ENCODE data around the gene PTER.

DNA sequence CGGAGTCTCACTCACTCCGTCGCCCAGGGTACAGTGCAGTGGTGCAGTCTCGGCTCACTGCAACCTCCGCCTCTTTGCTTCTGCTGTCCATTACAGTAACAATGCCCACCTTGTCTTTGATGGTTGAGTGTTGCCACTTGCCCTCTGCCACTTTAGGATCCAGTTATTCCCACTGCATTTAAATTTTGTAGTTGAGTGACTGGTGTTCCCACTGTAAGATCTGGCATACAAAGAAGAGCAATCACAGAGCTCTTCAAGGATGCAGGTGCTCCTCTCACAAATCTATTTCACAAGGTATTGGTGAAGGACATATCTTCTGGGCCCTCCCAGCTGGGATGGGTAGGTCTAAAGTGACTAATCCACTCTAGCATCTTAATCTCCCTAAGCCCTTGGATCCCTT is 12.6 kb downstream of the PTER start:
- TF ChIP-seq MAFK (IDR thresholded peaks at IDR 0.05; ENCODE audit: low read depth, low read length) (no peak), CEBPB (IDR thresholded peaks at IDR 0.05; ENCODE audit: low read depth, low read length) (no peak), POLR2A (IDR thresholded peaks at IDR 0.05; ENCODE audit: low read depth, low read length) (no peak), MAZ (IDR thresholded peaks at IDR 0.05; ENCODE audit: borderline replicate concordance, low read depth, low read length) (no peak), RCOR1 (IDR thresholded peaks at IDR 0.05; ENCODE audit: insufficient replicate concordance, low read length) (no peak), RAD21 (IDR thresholded peaks at IDR 0.05; ENCODE audit: low read length) (no peak), BHLHE40 (IDR thresholded peaks at IDR 0.05; ENCODE audit: low read depth, low read length) (no peak)
- TF ChIP-seq, protein P1, sequence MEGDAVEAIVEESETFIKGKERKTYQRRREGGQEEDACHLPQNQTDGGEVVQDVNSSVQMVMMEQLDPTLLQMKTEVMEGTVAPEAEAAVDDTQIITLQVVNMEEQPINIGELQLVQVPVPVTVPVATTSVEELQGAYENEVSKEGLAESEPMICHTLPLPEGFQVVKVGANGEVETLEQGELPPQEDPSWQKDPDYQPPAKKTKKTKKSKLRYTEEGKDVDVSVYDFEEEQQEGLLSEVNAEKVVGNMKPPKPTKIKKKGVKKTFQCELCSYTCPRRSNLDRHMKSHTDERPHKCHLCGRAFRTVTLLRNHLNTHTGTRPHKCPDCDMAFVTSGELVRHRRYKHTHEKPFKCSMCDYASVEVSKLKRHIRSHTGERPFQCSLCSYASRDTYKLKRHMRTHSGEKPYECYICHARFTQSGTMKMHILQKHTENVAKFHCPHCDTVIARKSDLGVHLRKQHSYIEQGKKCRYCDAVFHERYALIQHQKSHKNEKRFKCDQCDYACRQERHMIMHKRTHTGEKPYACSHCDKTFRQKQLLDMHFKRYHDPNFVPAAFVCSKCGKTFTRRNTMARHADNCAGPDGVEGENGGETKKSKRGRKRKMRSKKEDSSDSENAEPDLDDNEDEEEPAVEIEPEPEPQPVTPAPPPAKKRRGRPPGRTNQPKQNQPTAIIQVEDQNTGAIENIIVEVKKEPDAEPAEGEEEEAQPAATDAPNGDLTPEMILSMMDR (conservative IDR thresholded peaks at IDR 0.05; ENCODE audit: low read depth, low read length): no peak
- TF ChIP-seq, protein P2, sequence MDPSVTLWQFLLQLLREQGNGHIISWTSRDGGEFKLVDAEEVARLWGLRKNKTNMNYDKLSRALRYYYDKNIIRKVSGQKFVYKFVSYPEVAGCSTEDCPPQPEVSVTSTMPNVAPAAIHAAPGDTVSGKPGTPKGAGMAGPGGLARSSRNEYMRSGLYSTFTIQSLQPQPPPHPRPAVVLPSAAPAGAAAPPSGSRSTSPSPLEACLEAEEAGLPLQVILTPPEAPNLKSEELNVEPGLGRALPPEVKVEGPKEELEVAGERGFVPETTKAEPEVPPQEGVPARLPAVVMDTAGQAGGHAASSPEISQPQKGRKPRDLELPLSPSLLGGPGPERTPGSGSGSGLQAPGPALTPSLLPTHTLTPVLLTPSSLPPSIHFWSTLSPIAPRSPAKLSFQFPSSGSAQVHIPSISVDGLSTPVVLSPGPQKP (IDR thresholded peaks at IDR 0.05; ENCODE audit: borderline replicate concordance, low read depth, low read length): no peak
- TF ChIP-seq, protein P3, sequence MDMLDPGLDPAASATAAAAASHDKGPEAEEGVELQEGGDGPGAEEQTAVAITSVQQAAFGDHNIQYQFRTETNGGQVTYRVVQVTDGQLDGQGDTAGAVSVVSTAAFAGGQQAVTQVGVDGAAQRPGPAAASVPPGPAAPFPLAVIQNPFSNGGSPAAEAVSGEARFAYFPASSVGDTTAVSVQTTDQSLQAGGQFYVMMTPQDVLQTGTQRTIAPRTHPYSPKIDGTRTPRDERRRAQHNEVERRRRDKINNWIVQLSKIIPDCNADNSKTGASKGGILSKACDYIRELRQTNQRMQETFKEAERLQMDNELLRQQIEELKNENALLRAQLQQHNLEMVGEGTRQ (IDR thresholded peaks at IDR 0.05; ENCODE audit: low read depth, low read length): no peak
